IMR-90 (cell line): ENCODE measurements around the gene CST4. TPM values are rescaled to one million over a fixed set of nuclear protein-coding genes. Genes with fewer than 3 reads are reported as not detected.

Experiments used
- ATAC-seq: fragments of 200-7000 bp; cut with Tn5 transposase; 2 replicates; pipeline ENCODE4 v1.9.1; 2020; ENCODE audit warnings: low read depth, mild to moderate bottlenecking, moderate library complexity
- BruUV-seq: library from RNA; stranded (reverse); fragments of 400-500 nt; replicated peaks from 2 replicates; lab custom pipeline; 2021; lab: Mats Ljungman, UMichigan
- CTCF ChIA-PET: fragments of 300-600 bp; formaldehyde crosslinking; extraction: SDS; loops from one replicate; lab custom pipeline; 2021; ENCODE audit warnings: antibody characterized with exemption; lab: Yijun Ruan, JAX
- POLR2A ChIA-PET: fragments of 300-600 bp; sonication (Branson Sonifier 250); formaldehyde crosslinking; loops from one replicate; lab custom pipeline; 2022; ENCODE audit warnings: antibody characterized with exemption; ENCODE audit not compliant: unreplicated experiment; lab: Charles Lee
- DNase-seq: peaks from one replicate; pipeline ENCODE4 v3.0.0; 2013
- H2AFZ ChIP-seq: replicated peaks from 2 replicates; pipeline ENCODE3; 2013; ENCODE audit warnings: low read length, mild to moderate bottlenecking; ENCODE audit not compliant: poor library complexity
- H2AK5ac ChIP-seq: 2 replicates; pipeline ENCODE4 v1.6.1; 2013; ENCODE audit warnings: low read depth, low read length, inconsistent platforms
- H2AK9ac ChIP-seq: replicated peaks from 2 replicates; pipeline ENCODE3; 2013; ENCODE audit warnings: mild to moderate bottlenecking, low read depth, low read length, moderate library complexity; ENCODE audit not compliant: poor library complexity
- H2BK120ac ChIP-seq: 2 replicates; pipeline ENCODE4 v1.6.1; 2013; ENCODE audit warnings: low read depth, low read length, inconsistent platforms
- H2BK15ac ChIP-seq: 3 replicates; pipeline ENCODE4 v1.6.1; 2013; ENCODE audit warnings: low read depth, low read length, inconsistent platforms
- H2BK20ac ChIP-seq: 2 replicates; pipeline ENCODE4 v1.6.1; 2013; ENCODE audit warnings: low read depth, mild to moderate bottlenecking, inconsistent platforms, low read length, moderate library complexity
- H2BK5ac ChIP-seq: 2 replicates; pipeline ENCODE4 v1.6.1; 2013; ENCODE audit warnings: mild to moderate bottlenecking, low read depth, low read length, inconsistent platforms; ENCODE audit not compliant: poor library complexity, severe bottlenecking
- H3K14ac ChIP-seq: replicated peaks from 2 replicates; pipeline ENCODE4 v1.6.1; 2013; ENCODE audit warnings: low read depth, low read length, inconsistent platforms
- H3K18ac ChIP-seq: 2 replicates; pipeline ENCODE4 v1.6.1; 2013; ENCODE audit warnings: low read depth, low read length, control low read depth
- H3K23ac ChIP-seq: 2 replicates; pipeline ENCODE4 v1.6.1; 2013; ENCODE audit warnings: low read depth, low read length, inconsistent platforms
- H3K27ac ChIP-seq: 2 replicates; pipeline ENCODE4 v1.5.1; 2013; ENCODE audit warnings: mild to moderate bottlenecking, control low read depth, low read length; ENCODE audit not compliant: insufficient read depth
- H3K27me3 ChIP-seq: 2 replicates; pipeline ENCODE4 v1.6.1; 2013; ENCODE audit warnings: low read length; ENCODE audit not compliant: control insufficient read depth, insufficient read depth
- H3K36me3 ChIP-seq: 2 replicates; pipeline ENCODE4 v1.6.1; 2013; ENCODE audit warnings: low read length, mixed read lengths; ENCODE audit not compliant: control insufficient read depth, insufficient read depth
- H3K4ac ChIP-seq: 2 replicates; pipeline ENCODE4 v1.6.1; 2013; ENCODE audit warnings: low read depth, low read length, inconsistent platforms
- H3K4me1 ChIP-seq: 2 replicates; pipeline ENCODE4 v1.6.1; 2013; ENCODE audit warnings: low read length, mixed read lengths; ENCODE audit not compliant: control insufficient read depth, insufficient read depth
- H3K4me2 ChIP-seq: 2 replicates; pipeline ENCODE4 v1.6.1; 2013; ENCODE audit warnings: low read depth, mild to moderate bottlenecking, control low read depth, low read length, moderate library complexity
- H3K4me3 ChIP-seq: 2 replicates; pipeline ENCODE4 v1.5.1; 2013; ENCODE audit warnings: low read depth, mild to moderate bottlenecking, control low read depth, low read length, moderate library complexity; ENCODE audit not compliant: insufficient read depth
- H3K56ac ChIP-seq: 2 replicates; pipeline ENCODE4 v1.6.1; 2013; ENCODE audit warnings: low read length, inconsistent platforms; ENCODE audit not compliant: insufficient read depth; ENCODE audit errors: extremely low read depth
- H3K79me1 ChIP-seq, 2 experiments: 2 replicates each; pipeline ENCODE4 v1.6.1; 2013; ENCODE audit warnings: low read length in 2 of 2, inconsistent platforms in 1 of 2, low read depth in 1 of 2
- H3K9ac ChIP-seq: 2 replicates; pipeline ENCODE4 v1.6.1; 2013; ENCODE audit warnings: low read depth, low read length, control low read depth
- H3K9me1 ChIP-seq: 2 replicates; pipeline ENCODE4 v1.6.1; 2013; ENCODE audit warnings: low read length, inconsistent platforms; ENCODE audit not compliant: insufficient read depth
- H3K9me3 ChIP-seq: 2 replicates; pipeline ENCODE4 v1.6.1; 2013; ENCODE audit warnings: low read length; ENCODE audit not compliant: control insufficient read depth, insufficient read depth
- H4K20me1 ChIP-seq: 2 replicates; pipeline ENCODE4 v1.6.1; 2013; ENCODE audit warnings: low read length, inconsistent platforms; ENCODE audit not compliant: insufficient read depth
- H4K5ac ChIP-seq: 2 replicates; pipeline ENCODE4 v1.6.1; 2013; ENCODE audit warnings: mild to moderate bottlenecking, low read depth, low read length, control low read depth
- H4K8ac ChIP-seq, 2 experiments: 2 replicates each; pipeline ENCODE4 v1.6.1; 2013; ENCODE audit warnings: low read depth in 2 of 2, low read length in 2 of 2, control low read depth in 1 of 2, inconsistent platforms in 1 of 2
- H4K91ac ChIP-seq: 2 replicates; pipeline ENCODE4 v1.6.1; 2013; ENCODE audit warnings: low read depth, low read length, inconsistent platforms; ENCODE audit not compliant: insufficient read depth
- CEBPB ChIP-seq: IDR thresholded peaks from 2 replicates; pipeline ENCODE4 v1.6.1; 2012; ENCODE audit warnings: low read depth, low read length, improper control_type of control experiment
- CHD1 ChIP-seq: IDR thresholded peaks from 2 replicates; pipeline ENCODE4 v1.6.1; 2012; ENCODE audit warnings: low read depth, low read length, improper control_type of control experiment
- FOS ChIP-seq: fragments of 150-350 bp; IDR thresholded peaks from 2 replicates; pipeline ENCODE4 v1.6.1; 2016; ENCODE audit warnings: low read depth, low read length
- NFE2L2 ChIP-seq: fragments of 150-350 bp; IDR thresholded peaks from 2 replicates; pipeline ENCODE4 v1.6.1; 2016; ENCODE audit warnings: low read depth, mild to moderate bottlenecking, low read length
- RAD21 ChIP-seq: IDR thresholded peaks from 2 replicates; pipeline ENCODE4 v1.6.1; 2012; ENCODE audit warnings: low read length, improper control_type of control experiment
- WGBS, 2 experiments: methylation state at CpG; one replicate each; pipeline versions ENCODE4 v1.1.5 to v1.1.7; 2013; ENCODE audit warnings: missing lambda C conversion rate in 2 of 2; ENCODE audit not compliant: insufficient read length in 1 of 2; ENCODE audit errors: extremely low coverage in 2 of 2; 5-methylcytosine and 5-hydroxymethylcytosine counted together
- dilution Hi-C: fragments of 300-500 bp; cut with HindIII; formaldehyde crosslinking; loops from one replicate; pipeline ENCODE4 v1.14.3; 2018; ENCODE audit warnings: low sequenced_read_pairs; ENCODE audit not compliant: unreplicated experiment
- in situ Hi-C: fragments of 300-500 bp; cut with MboI; formaldehyde crosslinking; loops from 3 replicates; pipeline ENCODE4 v1.14.3; 2019; ENCODE audit warnings: low sequenced_read_pairs, inconsistent platforms, mixed read lengths
- intact Hi-C: fragments of 100-400 bp; cut with micrococcal nuclease; formaldehyde crosslinking; loops from 2 replicates; pipeline ENCODE4 v1.10.0; 2022
- polyA plus RNA-seq, 3 experiments: library from polyadenylated mRNA; depleted of rRNA; stranded (reverse); fragments of >200 nt; gene quantifications; 2 replicates each; pipeline ENCODE4 v1.2.3, GENCODE V29; 2012; ENCODE audit warnings: low replicate concordance in 1 of 3
- total RNA-seq: library from RNA; depleted of rRNA; stranded (reverse); fragments of >200 nt; gene quantifications from 2 replicates; pipeline ENCODE4 v1.2.3, GENCODE V29; 2012
- TF ChIP-seq, protein P1 (sequence below): conservative IDR thresholded peaks from 2 replicates; pipeline ENCODE4 v1.5.1; 2012; ENCODE audit warnings: mild to moderate bottlenecking, low read depth, low read length, improper control_type of control experiment

Gene CST4
- total and polyA plus RNA-seq, 2 of the 4 experiments (the other 2 are of a cell fraction), result not detected

DNA sequence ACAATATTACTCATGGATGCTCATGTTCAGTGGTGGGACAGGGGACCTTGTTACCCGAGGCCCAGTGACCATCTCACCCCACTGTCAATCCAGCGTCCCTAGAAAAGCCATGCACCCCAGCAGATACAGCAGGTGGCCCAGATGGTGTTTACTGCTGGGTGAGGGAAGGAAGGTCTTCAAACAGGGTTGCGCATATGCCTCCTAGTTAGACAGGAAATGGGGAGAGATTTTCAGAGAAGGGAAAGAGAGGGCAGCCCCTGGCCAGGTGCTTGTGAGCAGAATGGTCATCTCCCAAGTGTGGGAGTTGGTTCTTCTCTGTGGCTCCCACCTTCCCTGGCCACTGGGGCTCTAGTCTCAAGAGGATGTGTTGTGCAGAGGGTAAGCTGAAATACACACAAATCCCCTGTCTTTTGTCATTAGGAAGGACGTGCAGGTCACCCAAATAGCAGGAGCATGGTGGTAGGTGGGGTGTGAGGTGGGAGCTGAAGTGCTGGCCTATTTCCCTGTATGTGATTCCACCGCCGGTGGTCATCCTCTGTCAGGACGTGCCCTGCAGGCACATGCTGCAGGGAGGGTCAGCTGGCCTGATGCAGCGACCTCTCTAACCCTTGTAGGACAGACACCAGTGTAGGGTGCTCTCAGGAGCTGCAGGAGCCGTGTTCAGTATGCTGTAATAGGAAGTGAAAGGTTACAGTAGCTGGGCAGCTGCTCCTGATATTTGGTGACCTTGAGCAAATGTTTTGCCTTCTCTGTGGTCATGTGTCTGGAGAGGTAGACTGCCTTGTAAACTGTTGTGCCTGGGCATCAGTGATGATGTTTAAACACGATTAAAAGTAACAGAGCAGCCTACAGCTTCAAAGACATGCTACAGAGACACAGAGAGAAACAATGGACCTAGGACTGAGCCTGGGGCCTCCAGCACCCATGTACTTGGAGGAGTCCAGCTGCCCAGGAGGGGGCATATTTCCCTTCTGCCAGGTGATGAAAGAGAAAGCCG is 47.9 kb downstream of the CST4 start:
- no TSS peak for BruUV-seq
- Histone ChIP-seq H2AFZ (peak overlapping the region; percentile 5), H3K9me3 (no peaks in the 10 kb centered on the region), H3K4me1 (peaks cover 11% of the 10 kb centered on the region), H2BK120ac (no peak overlapping the region), H2AK5ac (no peak overlapping the region), H4K5ac (no peak overlapping the region), H2BK20ac (no peak overlapping the region), H2AK9ac (no peak overlapping the region), H3K27me3 (no peaks in the 10 kb centered on the region), H3K36me3 (no peaks in the 10 kb centered on the region), H3K18ac (no peak overlapping the region), H3K9me1 (peaks cover 6% of the 10 kb centered on the region), H2BK5ac (no peak overlapping the region), H3K9ac (no peak overlapping the region), H3K14ac (no peak overlapping the region), H3K4me3 (no peak overlapping the region), H4K91ac (no peak overlapping the region), H4K20me1 (no peaks in the 10 kb centered on the region; the same call in 1 of the 2 replicates), H4K8ac (no peak overlapping the region), H3K4me2 (no peak overlapping the region), H2BK15ac (no peak overlapping the region), H3K27ac (no peak overlapping the region), H3K4ac (no peak overlapping the region), H3K23ac (no peak overlapping the region), H3K56ac (no peak overlapping the region), H3K79me1 (peaks cover 5 to 11% of the 10 kb centered on the region in 2 experiments; a peak in 3 of 4 replicates)
- ChIA-PET CTCF (no interaction called here), POLR2A (no interaction called here)
- DNase-seq (no peak), ATAC-seq (no peak)
- dilution Hi-C loops (no loop called here), in situ Hi-C loops (loop anchor here (25.0 kb wide), 2 partner anchors 1621 to 1771 kb away; partner anchors contain the start of gene GINS1), intact Hi-C loops (no loop called here)
- TF ChIP-seq, protein P1, sequence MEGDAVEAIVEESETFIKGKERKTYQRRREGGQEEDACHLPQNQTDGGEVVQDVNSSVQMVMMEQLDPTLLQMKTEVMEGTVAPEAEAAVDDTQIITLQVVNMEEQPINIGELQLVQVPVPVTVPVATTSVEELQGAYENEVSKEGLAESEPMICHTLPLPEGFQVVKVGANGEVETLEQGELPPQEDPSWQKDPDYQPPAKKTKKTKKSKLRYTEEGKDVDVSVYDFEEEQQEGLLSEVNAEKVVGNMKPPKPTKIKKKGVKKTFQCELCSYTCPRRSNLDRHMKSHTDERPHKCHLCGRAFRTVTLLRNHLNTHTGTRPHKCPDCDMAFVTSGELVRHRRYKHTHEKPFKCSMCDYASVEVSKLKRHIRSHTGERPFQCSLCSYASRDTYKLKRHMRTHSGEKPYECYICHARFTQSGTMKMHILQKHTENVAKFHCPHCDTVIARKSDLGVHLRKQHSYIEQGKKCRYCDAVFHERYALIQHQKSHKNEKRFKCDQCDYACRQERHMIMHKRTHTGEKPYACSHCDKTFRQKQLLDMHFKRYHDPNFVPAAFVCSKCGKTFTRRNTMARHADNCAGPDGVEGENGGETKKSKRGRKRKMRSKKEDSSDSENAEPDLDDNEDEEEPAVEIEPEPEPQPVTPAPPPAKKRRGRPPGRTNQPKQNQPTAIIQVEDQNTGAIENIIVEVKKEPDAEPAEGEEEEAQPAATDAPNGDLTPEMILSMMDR, result no peak
- TF ChIP-seq CEBPB (no peak), RAD21 (no peak), NFE2L2 (no peak), FOS (no peak), CHD1 (no peak)
- WGBS, 2 experiments, result 74% methylated on average over 5 of the region's 11 CpGs; no CpG with 5 or more reads in 1 of the 2 experiments
